ENCODE results near the gene OR13J1. TPM values are rescaled to one million over a fixed set of nuclear protein-coding genes. Genes with fewer than 3 reads are reported as not detected.

OR13J1 gene
- total and polyA plus RNA-seq, 4 experiments from 2014 or later = not detected

DNA sequence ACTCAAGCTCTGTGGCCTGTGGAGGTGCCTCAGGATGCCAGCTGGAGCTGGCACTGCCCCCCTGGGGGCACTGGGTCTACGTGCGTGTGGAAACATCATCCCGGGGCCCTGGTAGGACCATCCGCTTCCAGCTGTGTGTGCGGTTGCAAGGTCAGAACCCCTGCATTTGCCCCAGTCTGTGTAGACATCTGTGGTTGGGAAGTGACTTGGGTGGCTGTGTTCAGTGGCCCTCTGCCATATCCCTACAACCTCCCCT is 28.6 kb downstream of the OR13J1 start:
- no peak for DNase-seq
- no peaks in the 10 kb centered on the region for H3K27me3 ChIP-seq (ENCODE audit: insufficient read depth, low read length)
- no peak overlapping the region for H3K4me3 Mint-ChIP-seq
- CTCF ChIA-PET (ENCODE audit: partially characterized antibody) = interaction anchor here (0.7 kb wide), 1 partner anchor 13 kb away, joined by 3 read pairs; the partner anchor contains the start of genes FAM221B and TMEM8B
- H3K9me3 Mint-ChIP-seq = no peaks in the 10 kb centered on the region
- H3K27me3 Mint-ChIP-seq = no peaks in the 10 kb centered on the region
- H3K27ac ChIP-seq (ENCODE audit: low read depth, low read length) = no peak overlapping the region
- H3K4me1 Mint-ChIP-seq = peaks cover 12 to 21% (median 17%) of the 10 kb centered on the region in 4 donors
- H3K9me3 ChIP-seq (ENCODE audit: control insufficient read depth in 1 of 2, low read length in 2 of 2) = no peaks in the 10 kb centered on the region
- no peak overlapping the region for H3K4me3 ChIP-seq (ENCODE audit: low read length in 2 of 2)
- H3K36me3 Mint-ChIP-seq = no peaks in the 10 kb centered on the region
- intact Hi-C loops (cut with micrococcal nuclease) = no loop called here
- peaks cover 21% of the 10 kb centered on the region for H3K4me1 ChIP-seq (ENCODE audit: insufficient read depth, low read length)
- H3K36me3 ChIP-seq (ENCODE audit: insufficient read depth, low read length) = no peaks in the 10 kb centered on the region
- no peak overlapping the region for H3K27ac Mint-ChIP-seq
- POLR2A ChIA-PET (ENCODE audit: partially characterized antibody) = no interaction called here

DNA sequence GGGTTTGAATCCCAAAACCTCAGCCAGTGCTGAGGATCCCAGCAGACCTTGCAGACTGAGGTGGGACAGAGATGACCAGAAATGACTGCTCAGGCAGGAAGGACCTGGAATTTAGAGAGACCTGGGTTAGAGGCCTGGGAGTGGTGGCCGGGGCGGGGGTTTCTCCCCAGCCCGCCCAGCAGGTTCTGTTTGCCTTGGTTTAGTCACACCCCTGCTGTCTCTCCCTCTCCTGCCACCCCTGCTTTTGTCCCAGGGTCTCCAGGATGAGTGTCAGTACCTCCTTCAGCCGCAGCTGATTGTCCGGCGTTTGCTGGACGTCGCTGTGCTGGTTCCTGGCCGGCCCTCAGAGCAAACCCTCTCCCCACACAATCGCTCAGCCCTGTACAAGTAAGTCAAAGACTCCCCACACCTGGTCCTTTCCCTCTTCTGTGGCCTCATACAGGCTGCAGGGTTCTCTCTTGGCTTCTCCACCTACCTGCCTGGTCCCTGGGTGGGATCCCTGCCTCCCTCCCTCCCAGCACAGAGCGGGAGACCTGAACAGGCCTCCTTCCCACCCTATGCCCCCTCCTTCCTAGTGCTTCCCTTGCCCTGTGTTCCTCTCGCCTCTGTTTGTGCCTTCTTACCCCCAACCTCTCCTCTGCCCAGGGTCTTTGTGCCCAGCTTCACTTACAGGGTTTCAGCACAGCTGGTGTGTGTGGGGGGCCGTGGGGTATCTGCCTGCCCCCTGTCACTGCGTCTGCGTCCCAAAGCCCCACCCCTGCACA is 29.1 kb downstream of the OR13J1 start:
- Histone ChIP-seq H3K27me3 (ENCODE audit: insufficient read depth, low read length) (no peaks in the 10 kb centered on the region), H3K27ac (ENCODE audit: low read depth, low read length) (no peak overlapping the region), H3K9me3 (ENCODE audit: control insufficient read depth in 1 of 2, low read length in 2 of 2) (no peaks in the 10 kb centered on the region), H3K4me1 (ENCODE audit: insufficient read depth, low read length) (peaks cover 21% of the 10 kb centered on the region), H3K36me3 (ENCODE audit: insufficient read depth, low read length) (no peaks in the 10 kb centered on the region), H3K4me3 (ENCODE audit: low read length in 2 of 2) (no peak overlapping the region)
- intact Hi-C loops (cut with micrococcal nuclease) = no loop called here
- H3K27ac Mint-ChIP-seq = no peak overlapping the region
- no peak overlapping the region for H3K4me3 Mint-ChIP-seq
- H3K36me3 Mint-ChIP-seq = no peaks in the 10 kb centered on the region
- no peaks in the 10 kb centered on the region for H3K9me3 Mint-ChIP-seq
- CTCF ChIA-PET (ENCODE audit: partially characterized antibody) = interaction anchor here (3.5 kb wide), 1 partner anchor 15 kb away, joined by 14 read pairs; no protein-coding TSS in a partner anchor
- H3K4me1 Mint-ChIP-seq = peaks cover 12 to 21% (median 17%) of the 10 kb centered on the region in 4 donors
- DNase-seq = no peak
- POLR2A ChIA-PET (ENCODE audit: partially characterized antibody) = no interaction called here
- no peaks in the 10 kb centered on the region for H3K27me3 Mint-ChIP-seq

DNA sequence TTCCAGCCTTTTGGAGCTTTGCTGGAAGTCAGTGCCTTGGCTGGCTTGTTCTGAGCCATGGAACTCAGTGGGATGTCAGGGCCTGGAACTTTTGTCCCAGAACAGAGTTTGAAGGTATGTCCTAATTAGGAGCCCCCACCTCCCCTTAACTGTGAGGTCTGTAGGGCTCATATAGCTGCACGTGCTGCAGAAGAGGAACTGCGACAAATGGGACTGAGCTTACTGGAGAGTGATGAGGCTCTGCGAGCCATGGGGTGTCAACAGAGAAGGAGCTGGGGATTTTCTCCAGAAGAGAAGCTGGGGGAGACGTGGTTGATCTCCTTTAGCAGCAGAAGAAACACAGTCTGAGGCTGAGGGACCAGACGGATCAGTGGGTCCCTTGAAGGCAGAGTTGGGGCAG is 30.3 kb downstream of the OR13J1 start:
- Mint-ChIP-seq H3K36me3 (no peaks in the 10 kb centered on the region), H3K4me1 (peaks cover 5 to 10% (median 7%) of the 10 kb centered on the region in 4 donors), H3K9me3 (no peaks in the 10 kb centered on the region), H3K27me3 (no peaks in the 10 kb centered on the region), H3K4me3 (no peak overlapping the region), H3K27ac (peak overlapping the region in 1 of 7 donors; percentile 61)
- Histone ChIP-seq H3K4me3 (ENCODE audit: low read length in 2 of 2) (no peak overlapping the region), H3K36me3 (ENCODE audit: insufficient read depth, low read length) (no peaks in the 10 kb centered on the region), H3K27ac (ENCODE audit: low read depth, low read length) (no peak overlapping the region), H3K27me3 (ENCODE audit: insufficient read depth, low read length) (no peaks in the 10 kb centered on the region), H3K4me1 (ENCODE audit: insufficient read depth, low read length) (peaks cover 11% of the 10 kb centered on the region), H3K9me3 (ENCODE audit: control insufficient read depth in 1 of 2, low read length in 2 of 2) (no peaks in the 10 kb centered on the region)
- no peak for DNase-seq
- POLR2A ChIA-PET (ENCODE audit: partially characterized antibody) = no interaction called here
- CTCF ChIA-PET (ENCODE audit: partially characterized antibody) = interaction anchor here (3.5 kb wide), 1 partner anchor 14 kb away, joined by 14 read pairs; no protein-coding TSS in a partner anchor
- intact Hi-C loops (cut with micrococcal nuclease) = no loop called here

DNA sequence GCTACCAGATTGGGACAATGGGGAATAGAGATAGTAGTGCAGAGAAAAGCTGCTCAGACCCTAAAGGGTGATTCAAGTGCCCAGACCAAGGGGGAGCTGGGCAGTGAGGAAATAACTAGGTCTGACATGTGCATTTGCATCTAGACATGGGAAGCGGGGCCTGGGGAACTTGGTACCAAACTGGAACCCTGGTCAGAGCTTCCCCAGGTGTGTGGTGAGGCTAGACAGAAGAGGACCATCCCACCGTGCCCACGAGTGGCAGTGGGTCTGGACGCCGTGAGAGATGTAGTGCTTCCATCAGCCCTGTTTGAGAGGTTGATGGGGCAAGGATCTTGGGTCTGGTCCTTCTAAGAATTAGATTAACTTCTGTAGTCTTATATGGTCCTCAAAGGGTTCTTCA is 33.6 kb downstream of the OR13J1 start:
- ChIA-PET CTCF (ENCODE audit: partially characterized antibody) (interaction anchor here (1.6 to 2.1 kb wide), 2 partner anchors 11 to 46 kb away, joined by 5 to 11 read pairs; no protein-coding TSS in a partner anchor), POLR2A (ENCODE audit: partially characterized antibody) (interaction anchor here (1.3 kb wide), 1 partner anchor 25 kb away, joined by 3 read pairs; the partner anchor contains the start of gene SPAG8)
- no peaks in the 10 kb centered on the region for H3K36me3 Mint-ChIP-seq

DNA sequence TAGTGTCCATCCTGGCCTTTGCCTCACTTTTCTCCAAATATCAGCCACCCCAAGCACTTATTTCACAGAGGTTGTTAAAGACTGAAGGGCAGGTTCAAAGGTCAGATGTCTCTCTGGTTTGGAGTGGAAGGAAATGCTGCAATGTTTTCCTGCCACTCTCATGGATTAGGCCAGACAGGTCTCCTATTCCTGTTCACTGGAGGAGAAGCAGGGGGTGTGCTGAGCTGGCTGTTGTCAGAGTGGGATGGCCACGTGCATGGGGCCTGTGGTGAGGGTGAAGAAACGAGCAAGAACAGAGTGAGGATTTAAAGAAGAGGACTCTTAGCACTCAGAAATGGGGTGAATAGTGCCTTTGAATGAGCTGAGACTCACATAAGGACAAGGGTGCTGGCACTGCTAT is 34.4 kb downstream of the OR13J1 start:
- Histone ChIP-seq H3K9me3 (ENCODE audit: control insufficient read depth in 1 of 2, low read length in 2 of 2) (no peaks in the 10 kb centered on the region), H3K27me3 (ENCODE audit: insufficient read depth, low read length) (no peaks in the 10 kb centered on the region), H3K4me3 (ENCODE audit: low read length in 2 of 2) (no peak overlapping the region), H3K4me1 (ENCODE audit: insufficient read depth, low read length) (no peaks in the 10 kb centered on the region), H3K27ac (ENCODE audit: low read depth, low read length) (no peak overlapping the region), H3K36me3 (ENCODE audit: insufficient read depth, low read length) (no peaks in the 10 kb centered on the region)
- no peaks in the 10 kb centered on the region for H3K36me3 Mint-ChIP-seq
- peak overlapping the region in 1 of 7 donors; percentile 15 for H3K27ac Mint-ChIP-seq
- no peak overlapping the region for H3K4me3 Mint-ChIP-seq
- H3K9me3 Mint-ChIP-seq = no peaks in the 10 kb centered on the region
- intact Hi-C loops (cut with micrococcal nuclease) = no loop called here
- H3K4me1 Mint-ChIP-seq = peaks cover 6 to 15% (median 12%) of the 10 kb centered on the region in 4 donors
- POLR2A ChIA-PET (ENCODE audit: partially characterized antibody) = interaction anchor here (1.3 kb wide), 1 partner anchor 24 kb away, joined by 3 read pairs; the partner anchor contains the start of gene SPAG8
- CTCF ChIA-PET (ENCODE audit: partially characterized antibody) = interaction anchor here (1.6 to 2.1 kb wide), 2 partner anchors 10 to 46 kb away, joined by 5 to 11 read pairs; no protein-coding TSS in a partner anchor
- no peaks in the 10 kb centered on the region for H3K27me3 Mint-ChIP-seq
- DNase-seq = no peak

More for the DNA sequence above, 33.6 kb downstream of the OR13J1 start:
- Mint-ChIP-seq H3K27me3 (no peaks in the 10 kb centered on the region), H3K4me1 (peaks cover 3 to 10% (median 5%) of the 10 kb centered on the region in 4 donors), H3K4me3 (no peak overlapping the region), H3K9me3 (no peaks in the 10 kb centered on the region), H3K27ac (peak overlapping the region in 1 of 7 donors; percentile 8)
- H3K36me3 ChIP-seq (ENCODE audit: insufficient read depth, low read length) = no peaks in the 10 kb centered on the region
- no peaks in the 10 kb centered on the region for H3K9me3 ChIP-seq (ENCODE audit: control insufficient read depth in 1 of 2, low read length in 2 of 2)
- DNase-seq = no peak
- intact Hi-C loops (cut with micrococcal nuclease) = no loop called here
- H3K4me3 ChIP-seq (ENCODE audit: low read length in 2 of 2) = no peak overlapping the region
- no peaks in the 10 kb centered on the region for H3K4me1 ChIP-seq (ENCODE audit: insufficient read depth, low read length)
- H3K27me3 ChIP-seq (ENCODE audit: insufficient read depth, low read length) = no peaks in the 10 kb centered on the region
- no peak overlapping the region for H3K27ac ChIP-seq (ENCODE audit: low read depth, low read length)

DNA sequence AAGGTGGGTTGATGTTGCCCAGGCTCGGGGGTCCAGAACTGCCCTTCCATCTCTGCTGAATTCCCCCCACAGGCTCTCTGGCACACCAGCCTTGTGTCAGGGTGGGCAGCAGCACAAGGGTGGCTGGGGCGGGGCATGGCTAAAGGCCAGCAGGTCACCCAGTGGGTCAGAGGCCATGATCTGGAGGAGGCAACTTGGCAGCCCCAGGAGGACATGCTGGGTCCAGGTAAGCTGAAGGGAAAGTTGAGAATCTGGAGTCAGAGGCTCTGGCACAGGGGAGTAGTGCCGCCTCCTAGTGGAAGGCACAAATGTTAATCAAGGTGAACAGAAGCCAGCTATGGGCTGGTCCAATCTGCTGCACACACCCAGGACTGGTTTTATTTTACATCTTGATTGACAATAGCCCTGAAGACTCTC is 35.0 kb downstream of the OR13J1 start:
- no peak overlapping the region for H3K27ac ChIP-seq (ENCODE audit: low read depth, low read length)
- POLR2A ChIA-PET (ENCODE audit: partially characterized antibody) = no interaction called here

DNA sequence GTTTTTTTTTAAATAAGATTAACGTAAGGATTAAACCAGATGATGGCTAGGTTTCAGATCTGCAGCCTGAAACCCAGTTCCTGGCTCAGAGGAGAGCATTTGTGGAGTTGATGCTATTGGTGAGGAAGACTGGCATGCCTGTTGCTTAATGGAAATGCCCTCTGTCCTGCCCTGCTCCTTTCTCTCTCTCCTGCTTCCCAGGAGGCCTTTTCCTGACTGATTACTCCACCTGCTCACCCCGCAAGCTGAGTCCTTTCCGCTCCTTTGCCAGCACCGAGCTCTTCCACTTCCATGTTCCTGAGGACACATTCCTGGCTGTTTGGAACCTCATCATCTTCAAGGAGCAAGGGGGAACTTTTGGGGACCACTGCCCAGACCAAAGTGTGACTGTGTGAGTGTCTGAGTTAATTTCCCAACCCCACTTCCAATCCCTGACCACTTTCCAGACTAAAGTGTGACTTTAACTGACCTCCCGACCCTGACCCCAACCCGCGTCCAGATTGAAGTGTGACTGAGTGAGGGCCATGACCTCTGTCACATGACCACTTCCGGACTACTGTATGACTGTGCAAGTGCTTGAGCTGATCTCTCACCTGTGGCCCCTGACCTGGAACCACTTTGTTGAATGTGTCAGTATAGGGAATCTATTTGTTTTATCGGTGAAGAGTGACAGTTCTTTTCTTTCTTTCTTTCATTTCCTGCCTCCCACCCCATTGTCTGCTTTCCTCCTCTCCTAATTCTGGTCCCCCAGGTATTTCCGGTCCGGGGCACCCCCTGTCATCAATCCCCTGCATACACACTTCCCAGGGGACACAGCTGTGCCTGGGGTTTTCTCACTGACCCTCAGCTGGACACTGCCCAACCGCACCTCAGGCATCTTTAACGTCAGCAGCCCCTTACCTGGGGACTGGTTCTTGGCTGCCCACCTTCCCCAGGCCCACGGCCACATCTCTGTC is 35.7 kb downstream of the OR13J1 start:
- no peaks in the 10 kb centered on the region for H3K27me3 ChIP-seq (ENCODE audit: insufficient read depth, low read length)
- CTCF ChIA-PET (ENCODE audit: partially characterized antibody) = interaction anchor here (0.8 to 1.0 kb wide), 2 partner anchors 25 to 44 kb away, joined by 3 read pairs; no protein-coding TSS in a partner anchor
- no peak for DNase-seq
- no peaks in the 10 kb centered on the region for H3K27me3 Mint-ChIP-seq
- H3K9me3 ChIP-seq (ENCODE audit: control insufficient read depth in 1 of 2, low read length in 2 of 2) = no peaks in the 10 kb centered on the region
- intact Hi-C loops (cut with micrococcal nuclease) = no loop called here
- no peaks in the 10 kb centered on the region for H3K36me3 Mint-ChIP-seq
- no peaks in the 10 kb centered on the region for H3K36me3 ChIP-seq (ENCODE audit: insufficient read depth, low read length)
- H3K4me1 ChIP-seq (ENCODE audit: insufficient read depth, low read length) = peaks cover 9% of the 10 kb centered on the region
- H3K4me1 Mint-ChIP-seq = peaks cover 13 to 27% (median 21%) of the 10 kb centered on the region in 4 donors
- H3K27ac ChIP-seq (ENCODE audit: low read depth, low read length) = no peak overlapping the region
- POLR2A ChIA-PET (ENCODE audit: partially characterized antibody) = no interaction called here
- no peak overlapping the region for H3K4me3 ChIP-seq (ENCODE audit: low read length in 2 of 2)
- H3K9me3 Mint-ChIP-seq = no peaks in the 10 kb centered on the region
- H3K4me3 Mint-ChIP-seq = no peak overlapping the region
- peak overlapping the region in 3 of 7 donors; percentile 38 to 65 (median 40) for H3K27ac Mint-ChIP-seq

More for the DNA sequence above, 35.0 kb downstream of the OR13J1 start:
- Histone ChIP-seq H3K27me3 (ENCODE audit: insufficient read depth, low read length) (no peaks in the 10 kb centered on the region), H3K9me3 (ENCODE audit: control insufficient read depth in 1 of 2, low read length in 2 of 2) (no peaks in the 10 kb centered on the region), H3K4me1 (ENCODE audit: insufficient read depth, low read length) (peaks cover 2% of the 10 kb centered on the region), H3K36me3 (ENCODE audit: insufficient read depth, low read length) (no peaks in the 10 kb centered on the region), H3K4me3 (ENCODE audit: low read length in 2 of 2) (no peak overlapping the region)
- CTCF ChIA-PET (ENCODE audit: partially characterized antibody) = interaction anchor here (1.0 to 2.1 kb wide), 2 partner anchors 9 to 24 kb away, joined by 3 to 11 read pairs; no protein-coding TSS in a partner anchor
- H3K4me1 Mint-ChIP-seq = peaks cover 6 to 20% (median 14%) of the 10 kb centered on the region in 4 donors
- H3K4me3 Mint-ChIP-seq = no peak overlapping the region
- H3K27me3 Mint-ChIP-seq = no peaks in the 10 kb centered on the region
- no peaks in the 10 kb centered on the region for H3K36me3 Mint-ChIP-seq
- H3K27ac Mint-ChIP-seq = peak overlapping the region in 1 of 7 donors; percentile 56
- DNase-seq = no peak
- intact Hi-C loops (cut with micrococcal nuclease) = no loop called here
- H3K9me3 Mint-ChIP-seq = no peaks in the 10 kb centered on the region

Data from CD4-positive, alpha-beta memory T cell (primary cell).